SK-N-MC (cell line): ENCODE measurements around the gene MTARC2.

ENCODE experiments used
- DNase-seq: peaks from one replicate; pipeline ENCODE4 v3.0.0-alpha.2; 2011; ENCODE audit warnings: low read depth, low spot score
- H3K27ac ChIP-seq: fragments of 200-600 bp; sonication (generic); 2 replicates; pipeline ENCODE4 v1.5.1; 2016; ENCODE audit warnings: mixed run types
- H3K36me3 ChIP-seq: fragments of 200-600 bp; sonication (generic); 2 replicates; pipeline ENCODE4 v1.6.1; 2017; ENCODE audit warnings: antibody characterized with exemption, low read length, mixed read lengths; ENCODE audit not compliant: insufficient read depth
- H3K4me3 ChIP-seq: fragments of 200-600 bp; sonication (generic); 2 replicates; pipeline ENCODE4 v1.5.1; 2016
- H3K9ac ChIP-seq: fragments of 200-600 bp; sonication (generic); 2 replicates; pipeline ENCODE4 v1.8.0; 2017; ENCODE audit warnings: mixed run types, mixed read lengths; ENCODE audit not compliant: insufficient read length
- H3K9me3 ChIP-seq: fragments of 200-600 bp; sonication (generic); 2 replicates; pipeline ENCODE4 v1.6.1; 2017; ENCODE audit warnings: low read depth, mild to moderate bottlenecking, antibody characterized with exemption, low read length, moderate library complexity, mixed read lengths
- EZH2 ChIP-seq: fragments of 200-600 bp; sonication (generic); IDR thresholded peaks from one replicate; pipeline ENCODE4 v1.6.1; 2017; ENCODE audit warnings: antibody characterized with exemption
- FOXP2 ChIP-seq: optimal IDR thresholded peaks from 2 replicates; pipeline ENCODE3; 2011; ENCODE audit warnings: mild to moderate bottlenecking, moderate library complexity; ENCODE audit not compliant: insufficient read depth; ENCODE audit errors: extremely low read length, control extremely low read depth
- POLR2AphosphoS5 ChIP-seq: IDR thresholded peaks from 2 replicates; pipeline ENCODE4 v1.6.1; 2012; ENCODE audit warnings: mild to moderate bottlenecking, low read depth, low read length, borderline replicate concordance

Gene MTARC2

DNA sequence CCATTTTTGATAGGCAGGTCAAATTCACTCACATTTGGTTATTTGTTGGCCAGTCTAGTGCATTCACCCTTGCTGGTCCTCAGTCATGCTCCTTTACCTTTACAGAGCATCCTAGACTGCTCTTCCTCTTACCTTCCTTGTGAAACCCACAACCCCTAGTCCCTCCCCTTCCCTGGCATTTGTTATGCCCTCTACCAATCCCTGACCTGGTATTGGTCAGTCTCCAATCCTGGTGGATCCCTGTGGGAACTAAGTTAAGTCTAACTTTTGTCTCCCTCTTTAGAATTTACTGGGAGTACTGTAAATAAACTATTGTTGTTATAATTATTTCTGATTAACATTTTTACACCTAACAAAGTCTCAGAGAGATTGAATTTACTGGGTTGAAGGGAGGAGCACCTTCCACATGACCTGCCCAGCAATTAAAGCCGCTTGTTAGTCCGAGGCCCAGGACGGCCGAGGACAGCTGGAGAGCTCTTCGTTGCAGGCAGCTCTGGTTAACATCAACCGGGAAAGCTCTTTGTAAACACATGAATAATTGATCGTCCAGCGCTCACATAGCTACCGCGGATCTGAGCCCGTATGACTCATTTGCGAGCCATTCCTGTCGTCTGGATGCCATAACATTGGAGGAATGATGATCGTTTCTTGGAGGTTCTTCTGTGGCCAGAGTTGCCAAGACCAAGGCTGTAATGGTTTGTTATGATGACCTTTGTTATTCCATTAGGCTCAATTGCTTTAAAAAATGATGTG lies 70.5 kb downstream of the MTARC2 start:
- TF ChIP-seq POLR2AphosphoS5 = no peak
- no peak for TF ChIP-seq EZH2
- TF ChIP-seq FOXP2 = no peak
- no peak overlapping the region for H3K9ac ChIP-seq
- H3K4me3 ChIP-seq = no peak overlapping the region
- no peaks in the 10 kb centered on the region for H3K9me3 ChIP-seq
- H3K36me3 ChIP-seq = no peaks in the 10 kb centered on the region
- no peak overlapping the region for H3K27ac ChIP-seq
- no peak for DNase-seq

DNA sequence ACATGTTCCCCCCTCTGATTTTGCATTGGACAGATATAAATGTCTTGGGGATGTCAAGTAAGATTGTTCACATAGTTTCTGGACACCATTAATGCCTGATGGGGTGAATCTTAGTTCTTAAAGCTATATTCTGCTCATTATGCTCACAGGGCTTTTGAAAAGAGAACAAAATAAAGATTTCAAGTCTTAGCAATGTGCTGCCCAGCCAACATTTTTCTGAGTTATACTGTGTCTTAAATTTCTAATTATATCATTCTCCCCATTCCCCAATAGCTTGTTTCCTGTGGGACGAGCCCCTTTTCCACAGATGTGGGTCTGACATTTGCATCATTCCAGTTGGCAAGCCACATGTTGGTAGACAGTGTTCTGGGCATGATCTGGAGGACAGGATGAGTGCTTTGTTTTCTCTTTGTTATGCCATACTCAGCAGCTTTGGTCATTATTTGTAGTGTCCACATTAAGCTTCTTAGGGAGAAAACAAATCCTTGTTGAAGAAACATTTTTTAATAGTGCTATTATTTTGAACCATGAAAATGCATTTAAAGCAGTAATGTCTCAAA lies 71.4 kb downstream of the MTARC2 start:
- H3K9ac ChIP-seq = no peak overlapping the region
- DNase-seq = no peak
- TF ChIP-seq FOXP2 (no peak), EZH2 (no peak), POLR2AphosphoS5 (no peak)
- H3K27ac ChIP-seq = no peak overlapping the region
- no peak overlapping the region for H3K4me3 ChIP-seq
- no peaks in the 10 kb centered on the region for H3K9me3 ChIP-seq
- no peaks in the 10 kb centered on the region for H3K36me3 ChIP-seq

DNA sequence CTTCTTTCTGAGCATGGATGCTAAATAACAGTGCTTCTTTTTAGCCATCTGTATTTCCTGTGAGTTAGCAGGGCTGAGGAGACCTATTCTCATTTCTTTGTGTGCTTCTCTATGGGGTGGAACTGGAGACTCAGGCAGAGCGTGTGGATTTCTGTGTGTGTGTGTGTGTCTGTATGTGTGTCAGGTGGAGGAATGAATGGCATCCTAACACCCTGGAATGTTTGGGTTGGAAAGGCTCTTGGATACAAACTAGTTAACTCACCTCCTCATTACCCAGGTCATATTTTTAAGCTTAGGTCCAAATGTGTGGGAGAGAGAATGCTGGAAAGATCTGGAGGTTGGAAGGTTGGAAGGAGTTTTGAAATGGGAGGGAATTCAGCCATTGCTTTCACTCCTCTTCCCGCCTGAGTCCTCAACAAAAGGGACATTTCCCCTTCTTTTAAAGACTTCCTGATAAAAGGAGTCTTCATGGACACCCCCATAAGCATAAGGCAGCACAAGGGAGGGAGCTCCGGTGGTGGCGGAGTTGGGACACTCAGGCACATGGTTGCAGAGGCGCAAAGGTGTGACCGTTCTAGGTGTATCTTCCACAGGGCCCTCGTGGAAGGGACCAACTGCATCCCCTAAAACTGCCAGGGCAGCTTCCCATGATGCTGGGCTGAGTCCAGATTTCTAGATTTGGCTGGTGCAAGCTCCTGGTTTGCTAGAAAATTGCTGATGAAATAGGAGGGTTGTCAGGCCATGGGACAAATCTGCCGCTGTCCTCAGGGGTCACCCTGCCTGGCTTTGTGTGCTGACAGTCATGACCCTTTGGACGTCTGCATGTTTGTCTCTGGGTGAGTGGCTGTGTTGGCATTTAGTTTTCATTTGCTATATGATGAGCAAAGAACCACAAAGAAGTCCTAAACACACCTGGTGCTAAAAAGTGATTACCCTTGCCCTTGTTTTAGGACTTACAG lies 76.2 kb downstream of the MTARC2 start:
- H3K9me3 ChIP-seq = no peaks in the 10 kb centered on the region
- H3K27ac ChIP-seq = no peak overlapping the region
- TF ChIP-seq FOXP2 (no peak), POLR2AphosphoS5 (no peak), EZH2 (no peak)
- H3K36me3 ChIP-seq = no peaks in the 10 kb centered on the region
- no peak overlapping the region for H3K4me3 ChIP-seq
- DNase-seq = no peak
- H3K9ac ChIP-seq = no peak overlapping the region

GRCh38 chr1:220825819-220826551 lies 77.9 kb downstream of the MTARC2 start:
- no peak for DNase-seq
- Histone ChIP-seq H3K36me3 (no peaks in the 10 kb centered on the region), H3K9ac (no peak overlapping the region), H3K9me3 (no peaks in the 10 kb centered on the region), H3K27ac (no peak overlapping the region), H3K4me3 (no peak overlapping the region)
- TF ChIP-seq FOXP2 = no peak
- no peak for TF ChIP-seq EZH2
- no peak for TF ChIP-seq POLR2AphosphoS5

GRCh38 chr1:220826729-220827128 lies 78.6 kb downstream of the MTARC2 start:
- TF ChIP-seq EZH2 (no peak), POLR2AphosphoS5 (no peak), FOXP2 (no peak)
- no peaks in the 10 kb centered on the region for H3K9me3 ChIP-seq
- no peaks in the 10 kb centered on the region for H3K36me3 ChIP-seq
- H3K9ac ChIP-seq = no peak overlapping the region
- H3K27ac ChIP-seq = no peak overlapping the region
- no peak overlapping the region for H3K4me3 ChIP-seq
- no peak for DNase-seq

- no peak overlapping the region for H3K27ac ChIP-seq
- TF ChIP-seq POLR2AphosphoS5 (no peak), EZH2 (no peak), FOXP2 (no peak)
Observed at GRCh38 chr1:220827445-220828178, 79.5 kb downstream of the MTARC2 start.

GRCh38 chr1:220828179-220828490 lies 80.0 kb downstream of the MTARC2 start:
- no peak overlapping the region for H3K4me3 ChIP-seq
- no peak overlapping the region for H3K27ac ChIP-seq
- H3K9me3 ChIP-seq = no peaks in the 10 kb centered on the region
- no peak overlapping the region for H3K9ac ChIP-seq
- DNase-seq = no peak
- no peaks in the 10 kb centered on the region for H3K36me3 ChIP-seq
- TF ChIP-seq FOXP2 = no peak
- no peak for TF ChIP-seq POLR2AphosphoS5
- no peak for TF ChIP-seq EZH2

More at GRCh38 chr1:220827445-220828178, 79.5 kb downstream of the MTARC2 start:
- H3K4me3 ChIP-seq = no peak overlapping the region
- no peak overlapping the region for H3K9ac ChIP-seq
- H3K9me3 ChIP-seq = no peaks in the 10 kb centered on the region
- H3K36me3 ChIP-seq = no peaks in the 10 kb centered on the region
- DNase-seq = no peak
